Type B pancreatic cell (in vitro differentiated cells): ENCODE measurements around the gene PRPF6. TPM values are rescaled to one million over a fixed set of nuclear protein-coding genes. Genes with fewer than 3 reads are reported as not detected.

Experiments
- DNase-seq: peaks from one replicate; pipeline ENCODE4 v3.0.0; 2021; ENCODE audit warnings: mixed read lengths; ENCODE audit not compliant: unreplicated experiment; ENCODE audit errors: extremely low spot score
- H3K27ac Mint-ChIP-seq: 2 replicates; pipeline ENCODE4 v1.8.0; 2021; ENCODE audit warnings: mild to moderate bottlenecking, mixed read lengths
- H3K27me3 Mint-ChIP-seq: 2 replicates; pipeline ENCODE4 v1.8.0; 2021; ENCODE audit warnings: mixed read lengths
- H3K36me3 Mint-ChIP-seq: 2 replicates; pipeline ENCODE4 v1.8.0; 2021; ENCODE audit warnings: mixed read lengths
- H3K4me1 Mint-ChIP-seq: one replicate; pipeline ENCODE4 v1.8.0; 2021; ENCODE audit warnings: mixed read lengths; ENCODE audit not compliant: unreplicated experiment
- H3K4me3 Mint-ChIP-seq: 2 replicates; pipeline ENCODE4 v1.8.0; 2021; ENCODE audit warnings: mild to moderate bottlenecking, mixed read lengths
- H3K9me3 Mint-ChIP-seq: 2 replicates; pipeline ENCODE4 v1.8.0; 2021; ENCODE audit warnings: mixed read lengths
- total RNA-seq: library from RNA; stranded (reverse); gene quantifications from 2 replicates; pipeline ENCODE4 v1.2.1, GENCODE V29; 2021; ENCODE audit warnings: low replicate concordance
- TF ChIP-seq, protein P1 (sequence below): fragments of 200-600 bp; sonication (generic); conservative IDR thresholded peaks from 2 replicates; pipeline ENCODE4 v1.5.0; 2021; ENCODE audit warnings: antibody characterized with exemption, mild to moderate bottlenecking

PRPF6 gene
- total RNA-seq, 1 donor from 2014 or later = 67.9 TPM

DNA sequence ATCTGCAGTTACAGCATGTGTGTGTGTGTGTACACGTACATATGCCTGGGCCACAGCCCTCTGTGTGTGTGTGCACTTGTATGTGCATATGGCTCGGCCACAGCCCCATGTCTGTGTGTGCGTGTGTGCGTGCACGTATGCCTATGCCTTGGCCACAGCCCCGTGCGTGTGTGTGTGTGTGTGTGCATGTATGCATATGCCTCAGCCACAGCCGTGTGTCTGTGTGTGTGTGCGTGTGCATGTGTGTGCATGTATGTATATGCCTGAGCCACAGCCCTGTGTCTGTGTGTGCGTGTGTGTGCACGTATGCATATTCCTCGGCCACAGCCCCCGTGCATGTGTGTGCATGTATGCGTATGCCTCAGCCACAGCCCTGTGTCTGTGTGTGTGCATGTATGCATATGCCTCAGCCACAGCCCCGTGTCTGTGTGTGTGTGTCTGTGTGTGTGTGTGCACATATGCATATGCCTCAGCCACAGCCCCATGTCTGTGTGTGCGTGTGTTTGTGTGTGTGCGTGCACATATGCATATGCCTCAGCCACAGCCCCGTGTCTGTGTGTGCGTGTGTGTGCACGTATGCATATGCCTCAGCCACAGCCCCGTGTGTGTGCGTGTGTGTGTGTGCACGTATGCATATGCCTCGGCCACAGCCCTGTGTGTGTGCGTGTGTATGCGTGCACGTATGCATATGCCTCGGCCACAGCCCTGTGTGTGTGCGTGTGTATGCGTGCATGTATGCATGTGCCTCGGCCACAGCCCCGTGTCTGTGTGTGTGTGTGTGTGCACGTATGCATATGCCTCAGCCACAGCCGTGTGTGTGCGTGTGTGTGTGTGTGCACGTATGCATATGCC, 40.4 kb downstream of the PRPF6 start:
- Mint-ChIP-seq H3K36me3 (peaks cover 11% of the 10 kb centered on the region), H3K4me1 (no peaks in the 10 kb centered on the region), H3K4me3 (no peak overlapping the region), H3K27ac (no peak overlapping the region), H3K9me3 (no peaks in the 10 kb centered on the region), H3K27me3 (no peaks in the 10 kb centered on the region)
- DNase-seq = no peak
- TF ChIP-seq, protein P1, sequence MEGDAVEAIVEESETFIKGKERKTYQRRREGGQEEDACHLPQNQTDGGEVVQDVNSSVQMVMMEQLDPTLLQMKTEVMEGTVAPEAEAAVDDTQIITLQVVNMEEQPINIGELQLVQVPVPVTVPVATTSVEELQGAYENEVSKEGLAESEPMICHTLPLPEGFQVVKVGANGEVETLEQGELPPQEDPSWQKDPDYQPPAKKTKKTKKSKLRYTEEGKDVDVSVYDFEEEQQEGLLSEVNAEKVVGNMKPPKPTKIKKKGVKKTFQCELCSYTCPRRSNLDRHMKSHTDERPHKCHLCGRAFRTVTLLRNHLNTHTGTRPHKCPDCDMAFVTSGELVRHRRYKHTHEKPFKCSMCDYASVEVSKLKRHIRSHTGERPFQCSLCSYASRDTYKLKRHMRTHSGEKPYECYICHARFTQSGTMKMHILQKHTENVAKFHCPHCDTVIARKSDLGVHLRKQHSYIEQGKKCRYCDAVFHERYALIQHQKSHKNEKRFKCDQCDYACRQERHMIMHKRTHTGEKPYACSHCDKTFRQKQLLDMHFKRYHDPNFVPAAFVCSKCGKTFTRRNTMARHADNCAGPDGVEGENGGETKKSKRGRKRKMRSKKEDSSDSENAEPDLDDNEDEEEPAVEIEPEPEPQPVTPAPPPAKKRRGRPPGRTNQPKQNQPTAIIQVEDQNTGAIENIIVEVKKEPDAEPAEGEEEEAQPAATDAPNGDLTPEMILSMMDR = no peak

DNA sequence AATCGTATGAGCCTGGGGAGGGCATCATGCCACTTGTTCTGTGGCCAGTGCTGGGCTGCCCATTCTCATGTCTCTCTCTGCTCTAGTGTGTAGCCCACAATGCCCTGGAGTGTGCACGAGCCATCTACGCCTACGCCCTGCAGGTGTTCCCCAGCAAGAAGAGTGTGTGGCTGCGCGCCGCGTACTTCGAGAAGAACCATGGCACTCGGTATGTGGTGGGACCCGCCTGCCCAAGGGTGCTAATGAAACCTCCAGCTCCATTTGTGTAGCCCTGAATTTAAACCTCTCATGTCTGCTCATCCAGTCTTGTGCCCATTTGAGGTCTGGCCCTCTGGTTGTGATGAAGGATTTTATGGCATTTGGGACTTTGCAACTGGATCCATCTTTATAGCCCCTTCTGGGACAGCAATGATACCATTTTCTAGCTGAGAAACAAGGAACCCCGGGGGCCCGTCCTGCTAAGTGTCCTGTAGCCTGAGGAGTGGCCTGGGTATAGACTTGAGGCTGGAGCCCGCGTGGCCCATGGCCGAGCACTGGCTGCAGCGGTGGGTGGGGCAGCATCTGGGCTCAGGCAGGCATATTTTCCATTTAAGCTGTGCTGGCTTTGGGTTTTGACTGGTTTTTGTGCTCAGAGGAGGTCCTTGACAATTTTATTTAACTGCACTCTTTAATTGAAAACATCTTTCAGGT, 41.9 kb downstream of the PRPF6 start:
- DNase-seq = no peak
- H3K4me1 Mint-ChIP-seq = no peaks in the 10 kb centered on the region
- peaks cover 7% of the 10 kb centered on the region for H3K36me3 Mint-ChIP-seq
- no peak overlapping the region for H3K27ac Mint-ChIP-seq
- no peaks in the 10 kb centered on the region for H3K27me3 Mint-ChIP-seq
- H3K4me3 Mint-ChIP-seq = no peak overlapping the region
- TF ChIP-seq, protein P1 = no peak
- H3K9me3 Mint-ChIP-seq = no peaks in the 10 kb centered on the region

DNA sequence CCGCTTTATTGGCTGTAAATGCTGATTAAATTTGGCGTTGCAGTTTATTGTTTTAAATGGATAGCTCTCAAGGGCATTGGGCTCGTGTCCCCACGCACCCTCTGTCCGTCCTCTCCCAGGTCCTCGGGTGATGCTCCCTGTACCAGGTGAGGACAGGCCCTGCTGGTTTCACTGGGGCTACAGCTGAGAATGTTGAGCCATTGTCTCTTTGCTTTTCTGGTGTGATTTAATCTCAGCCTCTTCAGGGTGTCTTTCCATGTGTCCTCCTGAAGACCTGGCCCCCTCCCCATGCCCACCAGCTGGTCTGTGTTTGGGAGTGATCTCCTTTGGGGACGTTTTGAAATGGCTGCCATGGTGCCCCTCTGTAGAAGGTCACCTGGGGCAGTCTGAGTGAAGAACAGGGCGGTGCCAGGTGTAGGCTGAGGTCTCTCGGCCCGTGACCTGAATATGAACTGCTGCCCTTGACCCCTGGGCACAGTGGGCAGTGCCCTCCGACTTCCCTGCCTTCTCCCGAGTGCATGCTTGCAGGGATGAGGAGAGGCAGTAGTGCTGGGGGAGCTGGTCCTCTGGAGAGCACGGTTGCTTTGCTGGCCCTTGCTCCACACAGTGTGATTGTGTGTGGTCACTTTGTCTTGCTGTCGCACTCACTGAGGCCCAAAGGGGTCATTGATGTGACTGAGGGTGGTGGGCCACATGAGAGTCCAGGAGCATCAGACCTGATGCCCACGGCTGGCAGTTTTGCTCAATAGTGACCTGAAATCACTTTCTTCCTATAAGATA, 42.6 kb downstream of the PRPF6 start:
- no peaks in the 10 kb centered on the region for H3K27me3 Mint-ChIP-seq
- H3K36me3 Mint-ChIP-seq = peaks cover 7% of the 10 kb centered on the region
- H3K4me3 Mint-ChIP-seq = no peak overlapping the region
- DNase-seq = no peak
- TF ChIP-seq, protein P1 = no peak
- no peaks in the 10 kb centered on the region for H3K9me3 Mint-ChIP-seq
- no peaks in the 10 kb centered on the region for H3K4me1 Mint-ChIP-seq
- H3K27ac Mint-ChIP-seq = no peak overlapping the region

DNA sequence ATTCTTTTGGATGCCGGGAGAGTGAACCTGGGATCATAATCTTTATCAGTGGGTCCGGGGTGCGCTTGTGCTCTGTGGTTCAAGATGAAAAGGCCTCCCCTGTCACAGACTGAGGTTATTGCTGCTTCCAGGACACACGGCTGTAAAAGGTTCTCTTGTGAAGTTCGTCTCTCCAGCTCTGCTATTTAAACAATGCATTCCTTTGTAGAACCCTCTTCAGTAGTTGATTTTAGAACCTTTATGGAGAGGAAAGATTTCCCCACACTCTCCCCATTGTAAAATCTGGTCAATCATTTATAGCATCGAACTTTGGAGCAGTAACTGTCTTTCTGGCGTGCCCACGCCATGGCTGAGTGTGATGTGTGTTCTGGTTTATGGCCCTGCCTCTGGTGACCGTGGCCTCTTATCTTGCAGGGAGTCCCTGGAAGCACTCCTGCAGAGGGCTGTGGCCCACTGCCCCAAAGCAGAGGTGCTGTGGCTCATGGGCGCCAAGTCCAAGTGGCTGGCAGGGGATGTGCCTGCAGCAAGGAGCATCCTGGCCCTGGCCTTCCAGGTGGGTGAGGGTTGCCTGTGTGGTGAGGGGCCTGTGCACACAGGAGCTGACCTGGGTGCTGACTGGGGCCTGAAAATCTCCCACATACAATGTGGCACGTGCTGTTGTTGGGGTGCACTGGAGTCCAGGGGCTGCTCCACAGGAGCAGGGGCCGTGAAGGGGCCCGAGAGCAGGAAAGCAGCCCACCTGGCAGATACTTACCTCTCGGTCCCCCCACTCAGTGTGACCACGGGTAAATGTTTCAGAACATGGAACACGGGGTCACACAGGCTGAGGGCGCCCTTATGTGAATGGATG, 43.4 kb downstream of the PRPF6 start:
- no peaks in the 10 kb centered on the region for H3K27me3 Mint-ChIP-seq
- H3K27ac Mint-ChIP-seq = peak overlapping the region; percentile 18
- H3K36me3 Mint-ChIP-seq = peaks cover 4% of the 10 kb centered on the region
- H3K4me1 Mint-ChIP-seq = no peaks in the 10 kb centered on the region
- TF ChIP-seq, protein P1 = no peak
- H3K4me3 Mint-ChIP-seq = no peak overlapping the region
- H3K9me3 Mint-ChIP-seq = no peaks in the 10 kb centered on the region
- DNase-seq = no peak
